ENCODE results near the gene CHST8.

DNA sequence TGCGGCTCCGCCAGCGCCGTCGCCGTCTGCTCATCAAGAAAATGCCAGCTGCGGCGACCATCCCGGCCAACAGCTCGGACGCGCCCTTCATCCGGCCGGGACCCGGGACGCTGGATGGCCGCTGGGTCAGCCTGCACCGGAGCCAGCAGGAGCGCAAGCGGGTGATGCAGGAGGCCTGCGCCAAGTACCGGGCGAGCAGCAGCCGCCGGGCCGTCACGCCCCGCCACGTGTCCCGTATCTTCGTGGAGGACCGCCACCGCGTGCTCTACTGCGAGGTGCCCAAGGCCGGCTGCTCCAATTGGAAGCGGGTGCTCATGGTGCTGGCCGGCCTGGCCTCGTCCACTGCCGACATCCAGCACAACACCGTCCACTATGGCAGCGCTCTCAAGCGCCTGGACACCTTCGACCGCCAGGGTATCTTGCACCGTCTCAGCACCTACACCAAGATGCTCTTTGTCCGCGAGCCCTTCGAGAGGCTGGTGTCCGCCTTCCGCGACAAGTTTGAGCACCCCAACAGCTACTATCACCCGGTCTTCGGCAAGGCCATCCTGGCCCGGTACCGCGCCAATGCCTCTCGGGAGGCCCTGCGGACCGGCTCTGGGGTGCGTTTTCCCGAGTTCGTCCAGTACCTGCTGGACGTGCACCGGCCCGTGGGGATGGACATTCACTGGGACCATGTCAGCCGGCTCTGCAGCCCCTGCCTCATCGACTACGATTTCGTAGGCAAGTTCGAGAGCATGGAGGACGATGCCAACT, 150.5 kb downstream of the CHST8 start:
- TF ChIP-seq, protein P1, sequence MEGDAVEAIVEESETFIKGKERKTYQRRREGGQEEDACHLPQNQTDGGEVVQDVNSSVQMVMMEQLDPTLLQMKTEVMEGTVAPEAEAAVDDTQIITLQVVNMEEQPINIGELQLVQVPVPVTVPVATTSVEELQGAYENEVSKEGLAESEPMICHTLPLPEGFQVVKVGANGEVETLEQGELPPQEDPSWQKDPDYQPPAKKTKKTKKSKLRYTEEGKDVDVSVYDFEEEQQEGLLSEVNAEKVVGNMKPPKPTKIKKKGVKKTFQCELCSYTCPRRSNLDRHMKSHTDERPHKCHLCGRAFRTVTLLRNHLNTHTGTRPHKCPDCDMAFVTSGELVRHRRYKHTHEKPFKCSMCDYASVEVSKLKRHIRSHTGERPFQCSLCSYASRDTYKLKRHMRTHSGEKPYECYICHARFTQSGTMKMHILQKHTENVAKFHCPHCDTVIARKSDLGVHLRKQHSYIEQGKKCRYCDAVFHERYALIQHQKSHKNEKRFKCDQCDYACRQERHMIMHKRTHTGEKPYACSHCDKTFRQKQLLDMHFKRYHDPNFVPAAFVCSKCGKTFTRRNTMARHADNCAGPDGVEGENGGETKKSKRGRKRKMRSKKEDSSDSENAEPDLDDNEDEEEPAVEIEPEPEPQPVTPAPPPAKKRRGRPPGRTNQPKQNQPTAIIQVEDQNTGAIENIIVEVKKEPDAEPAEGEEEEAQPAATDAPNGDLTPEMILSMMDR (IDR thresholded peaks at IDR 0.05; ENCODE audit: low read depth, low read length, poor library complexity, severe bottlenecking) = no peak
- no peak for TF ChIP-seq EZH2phosphoT487 (IDR thresholded peaks at IDR 0.05; ENCODE audit: borderline replicate concordance, low read length)

Measured in DOHH2 (cell line).